ENCODE measurements around the gene NR4A3.

NR4A3 gene

DNA sequence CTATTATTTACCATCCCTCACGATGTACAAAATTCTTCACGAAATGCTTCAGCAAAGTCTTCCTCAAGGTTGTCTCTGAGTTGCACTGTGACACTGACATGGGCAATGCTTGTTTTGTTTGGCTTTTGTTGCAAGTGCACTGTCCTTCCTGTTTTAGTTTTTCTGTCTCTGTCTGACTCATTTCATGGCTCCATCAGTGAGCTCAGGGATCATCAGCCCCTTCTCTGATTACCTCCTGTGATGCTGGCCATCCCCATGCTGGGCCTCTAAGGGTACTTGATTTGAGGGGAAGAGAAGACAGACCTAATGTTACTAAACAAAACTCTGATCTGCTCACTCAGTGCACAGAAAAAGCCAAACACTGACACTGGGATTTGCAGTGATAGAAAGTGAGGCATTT is 47.2 kb downstream of the NR4A3 start:
- CTCF ChIA-PET = interaction anchor here (0.6 kb wide), 1 partner anchor 450 kb away, joined by 3 read pairs; no protein-coding TSS in a partner anchor
- DNase-seq (ENCODE audit: extremely low spot score) = no peak
- POLR2A ChIA-PET = no interaction called here
- TF ChIP-seq BHLHE40 (IDR thresholded peaks at IDR 0.05; ENCODE audit: borderline replicate concordance) = no peak
- no peak for TF ChIP-seq CTBP1 (IDR thresholded peaks at IDR 0.05; ENCODE audit: borderline replicate concordance)
- no peak for TF ChIP-seq FOXM1 (IDR thresholded peaks at IDR 0.05; ENCODE audit: borderline replicate concordance)
- TF ChIP-seq NFRKB (IDR thresholded peaks at IDR 0.05) = no peak
- no peak for TF ChIP-seq FOXA1 (IDR thresholded peaks at IDR 0.05)
- no peak for TF ChIP-seq PKNOX1 (IDR thresholded peaks at IDR 0.05)
- no peak for TF ChIP-seq ARNT (IDR thresholded peaks at IDR 0.05)

GRCh38 chr9:99870126-99870525 is 48.4 kb downstream of the NR4A3 start:
- ChIA-PET POLR2A (no interaction called here), CTCF (no interaction called here)

DNA sequence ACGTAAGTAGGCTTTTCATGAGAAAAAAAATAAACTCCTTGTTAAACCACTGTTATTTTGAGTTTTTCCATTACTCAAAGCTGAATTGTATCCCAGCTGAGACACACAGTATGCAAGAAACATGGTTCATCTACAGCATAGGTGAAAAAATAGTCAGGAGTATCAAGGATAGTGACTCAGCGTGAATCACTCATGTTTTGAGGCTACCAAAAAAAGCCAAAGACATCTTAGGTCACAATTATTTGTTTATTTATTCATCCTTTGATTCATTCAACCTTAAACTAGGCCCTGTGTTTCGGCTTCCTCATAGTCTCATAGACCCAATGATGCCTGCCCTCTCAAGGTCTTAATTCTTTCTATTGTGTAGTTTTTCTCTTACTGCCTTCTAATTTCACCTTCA is 51.8 kb downstream of the NR4A3 start:
- no peak for DNase-seq (ENCODE audit: extremely low spot score)
- POLR2A ChIA-PET = no interaction called here
- CTCF ChIA-PET = no interaction called here
- TF ChIP-seq BHLHE40 (IDR thresholded peaks at IDR 0.05; ENCODE audit: borderline replicate concordance) (no peak), FOXK2 (IDR thresholded peaks at IDR 0.05) (no peak), ELF4 (IDR thresholded peaks at IDR 0.05) (no peak), SP1 (IDR thresholded peaks at IDR 0.05) (no peak), ZNF384 (IDR thresholded peaks at IDR 0.05) (no peak), HDGF (IDR thresholded peaks at IDR 0.05; ENCODE audit: borderline replicate concordance) (no peak), SUZ12 (IDR thresholded peaks at IDR 0.05) (no peak), L3MBTL2 (conservative IDR thresholded peaks at IDR 0.05) (no peak), CTBP1 (IDR thresholded peaks at IDR 0.05; ENCODE audit: borderline replicate concordance) (no peak), NFRKB (IDR thresholded peaks at IDR 0.05) (no peak), PKNOX1 (IDR thresholded peaks at IDR 0.05) (no peak)

More at GRCh38 chr9:99870126-99870525, 48.4 kb downstream of the NR4A3 start:
- no peak for TF ChIP-seq SP1 (IDR thresholded peaks at IDR 0.05)
- TF ChIP-seq BHLHE40 (IDR thresholded peaks at IDR 0.05; ENCODE audit: borderline replicate concordance) = no peak
- no peak for TF ChIP-seq FOXA1 (IDR thresholded peaks at IDR 0.05)
- TF ChIP-seq ARNT (IDR thresholded peaks at IDR 0.05) = no peak
- TF ChIP-seq LEF1 (IDR thresholded peaks at IDR 0.05; ENCODE audit: borderline replicate concordance) = no peak
- TF ChIP-seq CTBP1 (IDR thresholded peaks at IDR 0.05; ENCODE audit: borderline replicate concordance) = no peak
- TF ChIP-seq ZNF384 (IDR thresholded peaks at IDR 0.05) = no peak
- no peak for DNase-seq (ENCODE audit: extremely low spot score)

DNA sequence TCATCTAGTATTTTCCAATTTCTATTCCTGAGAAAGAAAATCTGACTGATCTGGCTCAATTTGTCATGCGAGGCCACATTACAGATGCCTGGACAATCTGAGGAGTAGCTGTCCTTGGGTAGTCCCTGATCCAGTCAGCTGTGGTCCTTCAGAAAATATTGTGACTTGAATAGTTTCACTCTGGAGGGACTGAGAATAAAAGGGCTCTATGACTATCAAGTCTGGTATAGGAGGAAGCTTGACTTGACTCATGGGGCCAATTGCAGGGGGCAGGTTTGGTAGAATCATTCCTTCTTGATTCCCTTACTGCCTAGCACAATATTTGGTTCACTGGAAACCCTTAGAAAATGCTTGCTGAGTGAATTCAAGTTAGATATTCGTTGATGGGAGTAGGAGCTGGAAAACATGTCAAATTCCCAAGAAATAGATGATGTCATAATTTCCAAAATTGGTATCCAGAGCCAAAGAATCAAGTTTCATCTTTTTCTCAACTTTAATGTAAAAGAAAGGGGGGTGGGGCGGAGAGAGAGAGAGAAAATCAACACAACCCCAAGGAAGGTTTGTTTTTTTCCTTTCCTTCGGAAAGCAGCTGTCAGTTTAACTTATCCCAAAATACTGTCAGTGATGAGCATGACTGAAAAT is 52.4 kb downstream of the NR4A3 start:
- ChIA-PET CTCF (no interaction called here), POLR2A (no interaction called here)
- TF ChIP-seq ARNT (IDR thresholded peaks at IDR 0.05) = no peak

GRCh38 chr9:99876190-99876589 is 54.5 kb downstream of the NR4A3 start:
- TF ChIP-seq BHLHE40 (IDR thresholded peaks at IDR 0.05; ENCODE audit: borderline replicate concordance) (no peak), TARDBP (IDR thresholded peaks at IDR 0.05) (no peak), CTBP1 (IDR thresholded peaks at IDR 0.05; ENCODE audit: borderline replicate concordance) (no peak), HDGF (IDR thresholded peaks at IDR 0.05; ENCODE audit: borderline replicate concordance) (no peak), FOXA1 (IDR thresholded peaks at IDR 0.05) (no peak), LEF1 (IDR thresholded peaks at IDR 0.05; ENCODE audit: borderline replicate concordance) (no peak), L3MBTL2 (conservative IDR thresholded peaks at IDR 0.05) (no peak), ARNT (IDR thresholded peaks at IDR 0.05) (no peak), SP1 (IDR thresholded peaks at IDR 0.05) (no peak), FOXK2 (IDR thresholded peaks at IDR 0.05) (no peak)
- ChIA-PET POLR2A (no interaction called here), CTCF (no interaction called here)
- no peak for DNase-seq (ENCODE audit: extremely low spot score)

More for the DNA sequence above, 52.4 kb downstream of the NR4A3 start:
- no peak for DNase-seq (ENCODE audit: extremely low spot score)

- CTCF ChIA-PET = no interaction called here
- no peak for TF ChIP-seq SUZ12 (IDR thresholded peaks at IDR 0.05)
- TF ChIP-seq LEF1 (IDR thresholded peaks at IDR 0.05; ENCODE audit: borderline replicate concordance) = no peak
- no peak for TF ChIP-seq ARNT (IDR thresholded peaks at IDR 0.05)
- no peak for TF ChIP-seq NFRKB (IDR thresholded peaks at IDR 0.05)
- TF ChIP-seq FOXK2 (IDR thresholded peaks at IDR 0.05) = no peak
- TF ChIP-seq TARDBP (IDR thresholded peaks at IDR 0.05) = no peak
- no peak for TF ChIP-seq HDGF (IDR thresholded peaks at IDR 0.05; ENCODE audit: borderline replicate concordance)
- TF ChIP-seq ELF4 (IDR thresholded peaks at IDR 0.05) = no peak
- TF ChIP-seq ZNF384 (IDR thresholded peaks at IDR 0.05) = no peak
- TF ChIP-seq FOXM1 (IDR thresholded peaks at IDR 0.05; ENCODE audit: borderline replicate concordance) = no peak
- TF ChIP-seq SP1 (IDR thresholded peaks at IDR 0.05) = no peak
- DNase-seq (ENCODE audit: extremely low spot score) = no peak
- POLR2A ChIA-PET = no interaction called here
Observed at GRCh38 chr9:99878651-99879050, 57.0 kb downstream of the NR4A3 start.

DNA sequence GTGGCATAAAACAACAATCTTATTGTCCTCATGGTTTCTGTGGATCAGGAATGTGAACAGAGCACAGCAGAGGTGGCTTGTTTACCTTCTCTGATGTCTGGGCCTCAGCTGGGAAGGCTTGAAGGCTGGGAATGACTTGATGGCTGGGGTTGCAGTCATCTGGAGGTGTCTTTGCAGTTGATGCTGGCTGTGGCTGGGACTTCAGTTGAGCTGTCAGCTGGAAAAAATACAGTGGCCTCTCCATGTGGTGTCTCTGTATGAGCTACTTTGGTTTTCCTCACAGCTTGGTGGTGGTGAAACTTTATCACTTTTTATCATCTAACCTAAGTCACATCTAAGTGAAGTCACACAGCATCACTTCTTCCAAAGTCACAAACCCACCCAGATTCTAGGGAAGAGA is 60.1 kb downstream of the NR4A3 start:
- TF ChIP-seq FOXM1 (IDR thresholded peaks at IDR 0.05; ENCODE audit: borderline replicate concordance) (no peak), FOXK2 (IDR thresholded peaks at IDR 0.05) (no peak), ARNT (IDR thresholded peaks at IDR 0.05) (no peak), HDGF (IDR thresholded peaks at IDR 0.05; ENCODE audit: borderline replicate concordance) (no peak), ELF4 (IDR thresholded peaks at IDR 0.05) (no peak), CTBP1 (IDR thresholded peaks at IDR 0.05; ENCODE audit: borderline replicate concordance) (no peak), NFRKB (IDR thresholded peaks at IDR 0.05) (no peak), SP1 (IDR thresholded peaks at IDR 0.05) (no peak), SUZ12 (IDR thresholded peaks at IDR 0.05) (no peak), TARDBP (IDR thresholded peaks at IDR 0.05) (no peak)
- POLR2A ChIA-PET = no interaction called here
- CTCF ChIA-PET = no interaction called here
- no peak for DNase-seq (ENCODE audit: extremely low spot score)

Measured in HEK293T (cell line).